HUES64 (cell line): ENCODE results near the gene CLEC4G.

Experiments
- H3K27ac ChIP-seq: 2 replicates; pipeline ENCODE4 v1.7.0; 2013; ENCODE audit warnings: low read depth, low read length, inconsistent platforms
- H3K27me3 ChIP-seq: 2 replicates; pipeline ENCODE4 v1.6.1; 2013; ENCODE audit warnings: mild to moderate bottlenecking, low read length; ENCODE audit not compliant: insufficient read depth
- H3K36me3 ChIP-seq: 2 replicates; pipeline ENCODE4 v1.6.1; 2013; ENCODE audit warnings: mild to moderate bottlenecking, low read length; ENCODE audit not compliant: insufficient read depth
- H3K4me1 ChIP-seq: 2 replicates; pipeline ENCODE4 v1.6.1; 2013; ENCODE audit warnings: mild to moderate bottlenecking, low read length, moderate library complexity; ENCODE audit not compliant: insufficient read depth
- H3K4me3 ChIP-seq: 2 replicates; pipeline ENCODE4 v1.5.1; 2013; ENCODE audit warnings: mild to moderate bottlenecking, low read length, moderate library complexity
- H3K9ac ChIP-seq: 2 replicates; pipeline ENCODE4 v1.6.1; 2013; ENCODE audit warnings: mild to moderate bottlenecking, low read depth, low read length
- H3K9me3 ChIP-seq: 2 replicates; pipeline ENCODE4 v1.6.1; 2013; ENCODE audit warnings: low read depth, low read length; ENCODE audit not compliant: insufficient read depth
- WGBS: fragments of 150-250, 120-280 bp; methylation state at CpG from one replicate; pipeline ENCODE4 v1.1.7; 2013; ENCODE audit warnings: missing lambda C conversion rate; 5-methylcytosine and 5-hydroxymethylcytosine counted together

CLEC4G gene

DNA sequence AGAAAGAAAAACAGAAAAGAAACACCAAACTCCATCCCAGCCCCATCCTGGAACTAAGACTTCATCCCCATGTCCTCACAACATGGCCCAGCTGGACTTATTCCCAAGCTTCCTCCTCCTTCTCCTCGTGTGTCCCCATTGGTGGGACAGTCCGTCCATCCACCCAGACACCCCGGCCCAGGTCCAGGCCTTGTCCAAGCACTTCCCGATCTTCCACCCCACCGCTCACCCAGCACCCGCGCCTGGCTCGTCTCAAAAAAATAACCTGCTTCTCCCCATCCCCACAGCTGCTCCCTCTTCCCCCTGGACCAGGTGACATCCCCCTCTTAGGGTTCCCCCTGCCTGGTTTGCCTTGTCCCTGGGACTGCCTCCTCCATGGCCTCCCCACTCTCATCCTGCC, 28.6 kb downstream of the CLEC4G start:
- H3K4me3 ChIP-seq: no peak overlapping the region
- H3K27me3 ChIP-seq: no peaks in the 10 kb centered on the region

DNA sequence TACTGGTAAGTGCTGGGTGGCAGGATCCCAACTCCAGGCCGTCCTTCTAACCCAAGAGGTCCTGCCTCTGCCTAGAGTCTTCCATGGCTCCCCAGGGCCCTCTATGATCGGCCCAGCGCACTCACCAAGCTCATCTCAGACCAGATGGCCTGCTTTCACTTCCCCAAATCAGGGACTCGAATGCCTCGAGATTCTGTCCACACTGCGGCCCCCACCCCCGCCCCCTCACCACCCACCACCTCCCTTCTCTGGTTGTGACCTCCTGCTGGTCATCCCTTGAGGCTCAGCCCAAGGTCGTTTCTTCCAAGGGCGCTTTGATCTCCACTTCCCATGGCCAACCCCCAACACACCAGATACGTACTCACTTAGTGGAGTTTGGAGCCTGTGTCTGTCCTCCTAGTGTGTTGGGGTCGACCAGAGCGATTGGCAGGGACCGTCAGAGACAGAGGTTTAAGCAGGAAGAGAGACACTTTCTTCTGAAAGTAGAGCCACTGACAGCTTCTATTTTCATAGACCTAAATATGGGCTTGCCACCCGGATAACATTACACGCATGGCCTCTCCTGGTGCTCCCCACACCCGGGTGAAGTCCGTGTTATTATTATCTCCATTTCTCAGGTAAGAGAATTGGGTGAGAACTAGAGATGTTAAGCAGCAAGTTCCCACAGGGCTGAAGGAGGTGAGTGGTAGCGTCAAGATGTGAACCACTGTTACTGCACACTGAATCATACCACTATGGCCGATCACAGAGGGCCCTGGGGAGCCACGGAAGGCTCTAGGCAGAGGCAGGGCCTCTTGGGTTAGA, 30.1 kb downstream of the CLEC4G start, which contains the start of gene FCER2:
Gene FCER2 (minus strand): TSS at position 478 of the 804 bp plus-strand sequence. CDS start 2,371 bp downstream, outside the sequence.
- 71% methylated on average over 19 of the region's 20 CpGs for WGBS
- no peak within 1 kb of the TSS for H3K4me3 ChIP-seq
- H3K9me3 ChIP-seq: no peaks in the 10 kb centered on the region
- no peaks in the 10 kb centered on the region for H3K4me1 ChIP-seq
- H3K9ac ChIP-seq: no peak within 1 kb of the TSS
- H3K36me3 ChIP-seq: no peaks in the 10 kb centered on the region
- H3K27ac ChIP-seq: no peak within 1 kb of the TSS
- no peaks in the 10 kb centered on the region for H3K27me3 ChIP-seq

More for the DNA sequence above, 28.6 kb downstream of the CLEC4G start:
- WGBS: 78% methylated on average over 8 of the region's 8 CpGs
- Histone ChIP-seq H3K4me1 (no peaks in the 10 kb centered on the region), H3K9me3 (no peaks in the 10 kb centered on the region), H3K27ac (no peak overlapping the region), H3K36me3 (no peaks in the 10 kb centered on the region), H3K9ac (no peak overlapping the region)

DNA sequence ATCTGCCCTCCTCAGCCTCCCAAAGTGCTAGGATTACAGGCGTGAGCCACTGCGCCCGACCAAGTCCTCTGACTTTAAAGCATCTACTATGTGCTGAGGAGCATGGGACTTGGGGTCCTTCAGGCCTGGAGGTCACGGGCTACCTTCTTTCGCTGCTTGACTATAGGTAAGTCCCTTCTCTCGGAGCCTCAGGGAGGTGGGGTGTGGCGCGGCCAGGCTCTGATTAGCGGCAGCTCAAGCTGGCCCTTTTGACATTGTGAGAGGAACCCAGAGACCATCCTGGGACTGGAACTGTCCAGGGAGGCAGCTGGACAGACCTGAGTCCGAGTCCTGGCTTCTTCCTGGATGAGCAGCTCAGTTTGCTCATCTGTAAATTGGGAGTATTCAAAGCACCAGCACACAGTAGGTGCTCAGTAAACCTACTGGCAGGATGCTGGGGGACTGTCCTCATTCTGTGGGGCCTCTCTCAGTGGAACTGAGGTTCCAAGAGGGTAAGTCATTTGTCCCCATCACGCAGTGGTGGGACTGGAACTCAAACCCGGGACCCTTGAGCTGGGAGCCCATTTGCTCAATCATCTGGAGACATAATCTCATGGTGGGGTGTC, 30.8 kb downstream of the CLEC4G start:
- 93% methylated on average over 12 of the region's 12 CpGs for WGBS
- no peaks in the 10 kb centered on the region for H3K36me3 ChIP-seq
- H3K9me3 ChIP-seq: no peaks in the 10 kb centered on the region
- no peaks in the 10 kb centered on the region for H3K27me3 ChIP-seq
- no peaks in the 10 kb centered on the region for H3K4me1 ChIP-seq
- H3K4me3 ChIP-seq: no peak overlapping the region
- H3K9ac ChIP-seq: no peak overlapping the region
- no peak overlapping the region for H3K27ac ChIP-seq

DNA sequence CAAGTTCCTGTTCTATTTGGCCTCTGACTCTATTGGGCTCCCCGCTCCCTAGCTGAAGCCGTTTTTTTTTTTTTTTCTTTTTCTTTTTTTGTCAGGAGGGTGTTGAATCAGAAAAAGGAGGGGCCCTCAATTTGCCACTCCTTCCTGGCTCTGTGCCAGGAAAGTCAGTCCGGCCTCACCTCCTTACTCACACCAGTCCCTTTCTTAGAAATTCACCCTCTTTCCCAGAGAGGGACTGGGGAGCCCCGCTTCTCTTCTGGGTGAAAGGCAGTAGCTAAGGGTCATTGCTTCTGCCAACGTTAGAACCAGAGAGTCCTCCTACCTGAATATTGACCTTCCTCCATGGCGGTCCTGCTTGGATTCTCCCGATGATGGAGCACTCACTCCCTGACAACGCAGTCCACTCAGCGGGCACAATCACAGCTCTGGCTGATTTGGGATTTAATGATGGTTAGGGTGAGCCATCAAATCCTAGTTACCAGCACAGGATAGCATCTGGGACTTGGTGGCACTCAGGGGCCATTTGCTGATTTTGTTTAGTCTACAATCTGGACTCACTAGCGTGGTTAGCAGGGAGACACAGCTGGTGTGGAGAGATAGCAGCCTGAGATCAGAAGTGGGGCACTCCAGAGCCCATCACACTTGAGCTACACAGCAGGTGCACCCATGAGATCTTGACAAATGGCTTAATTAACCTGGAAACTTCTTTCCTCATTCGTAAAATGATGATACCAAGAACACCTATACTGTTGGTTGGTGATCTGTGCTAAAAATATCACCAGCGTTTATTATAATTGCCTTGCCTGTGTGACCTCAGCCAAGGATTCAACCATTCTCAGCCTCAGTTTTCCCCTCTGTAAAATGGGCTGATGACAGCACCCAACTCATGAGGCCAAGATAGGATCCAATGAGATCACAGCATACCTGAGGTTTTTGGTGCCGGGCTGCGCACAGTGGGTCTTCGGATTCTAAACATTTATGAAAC, 32.2 kb downstream of the CLEC4G start:
- Histone ChIP-seq H3K36me3 (no peaks in the 10 kb centered on the region), H3K4me3 (no peak overlapping the region), H3K9ac (no peak overlapping the region), H3K9me3 (no peaks in the 10 kb centered on the region), H3K27ac (no peak overlapping the region), H3K27me3 (no peaks in the 10 kb centered on the region), H3K4me1 (no peaks in the 10 kb centered on the region)
- WGBS: 80% methylated on average over 14 of the region's 15 CpGs

DNA sequence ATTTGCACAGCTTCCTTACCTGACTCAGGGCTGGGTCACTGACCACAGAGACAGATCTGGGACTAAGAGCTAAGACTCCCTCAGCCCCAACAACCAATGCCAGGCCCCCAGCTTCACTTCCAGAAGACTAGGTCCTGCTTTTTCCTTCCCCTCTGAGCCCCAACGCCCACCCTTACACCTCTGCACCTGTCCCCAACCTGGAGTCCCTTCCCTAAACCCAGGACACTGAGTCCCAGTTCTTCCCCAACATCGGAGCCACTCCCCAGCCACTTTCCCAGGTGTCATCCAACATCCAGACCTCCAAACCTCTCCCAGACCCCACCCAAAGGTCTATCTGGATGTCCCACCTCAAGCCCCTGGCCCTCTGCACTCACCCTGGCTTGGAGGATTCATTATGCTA, 32.9 kb downstream of the CLEC4G start:
- no peaks in the 10 kb centered on the region for H3K27me3 ChIP-seq
- H3K9me3 ChIP-seq: no peaks in the 10 kb centered on the region
- no peak overlapping the region for H3K4me3 ChIP-seq
- no peak overlapping the region for H3K27ac ChIP-seq
- H3K36me3 ChIP-seq: no peaks in the 10 kb centered on the region
- WGBS: 53% methylated on average over 2 of the region's 2 CpGs
- H3K9ac ChIP-seq: no peak overlapping the region
- no peaks in the 10 kb centered on the region for H3K4me1 ChIP-seq

DNA sequence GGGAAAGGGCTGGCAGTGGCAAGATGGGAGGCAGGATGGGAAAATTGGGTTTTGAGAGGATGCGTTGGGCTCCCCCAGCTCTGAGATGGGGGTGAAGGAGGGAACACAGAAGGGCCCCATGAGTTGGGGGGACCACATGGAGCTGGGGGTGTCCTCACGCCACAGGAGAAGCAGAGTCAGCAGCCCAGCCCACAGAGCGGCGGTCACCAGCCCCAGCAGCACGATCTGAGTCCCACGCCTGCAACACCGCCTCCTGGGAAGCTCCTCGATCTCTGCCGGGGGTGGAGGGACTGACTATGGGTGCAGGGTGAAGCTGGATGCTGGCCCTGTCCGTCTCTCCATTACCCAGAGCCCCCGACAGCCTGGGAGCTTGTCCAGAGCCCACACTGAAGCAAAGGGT, 33.3 kb downstream of the CLEC4G start:
- H3K27ac ChIP-seq: no peak overlapping the region
- no peaks in the 10 kb centered on the region for H3K4me1 ChIP-seq
- no peaks in the 10 kb centered on the region for H3K36me3 ChIP-seq
- no peaks in the 10 kb centered on the region for H3K27me3 ChIP-seq
- WGBS: 56% methylated on average over 11 of the region's 11 CpGs
- no peaks in the 10 kb centered on the region for H3K9me3 ChIP-seq
- H3K4me3 ChIP-seq: no peak overlapping the region
- no peak overlapping the region for H3K9ac ChIP-seq

DNA sequence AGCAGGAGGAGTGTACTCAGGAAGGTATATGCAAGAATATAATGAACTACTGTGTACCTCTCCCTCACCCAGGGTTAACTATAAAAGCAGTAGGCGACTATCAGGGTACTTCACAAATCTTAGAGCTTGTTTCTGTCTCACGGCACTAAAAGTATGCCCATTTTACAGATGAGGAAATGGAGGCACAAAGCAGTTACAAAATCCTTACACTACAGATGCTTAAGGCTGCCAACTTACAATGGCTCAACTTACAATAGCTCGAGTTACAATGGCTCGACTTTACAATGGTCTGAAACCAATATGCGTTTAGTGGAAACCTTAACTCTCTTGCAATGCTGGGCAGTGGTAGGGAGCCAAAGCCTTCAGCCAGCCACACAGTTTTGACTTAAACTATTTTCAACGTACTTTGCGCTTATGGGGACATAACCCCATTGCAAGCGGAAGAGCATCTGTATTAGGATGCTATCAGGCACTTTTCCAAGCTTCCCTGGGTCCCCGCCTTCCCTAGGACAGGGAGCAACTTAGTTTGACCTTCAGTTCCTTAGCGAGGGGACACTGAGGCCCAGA, 34.1 kb downstream of the CLEC4G start:
- Histone ChIP-seq H3K27me3 (no peaks in the 10 kb centered on the region), H3K4me3 (no peak overlapping the region)

DNA sequence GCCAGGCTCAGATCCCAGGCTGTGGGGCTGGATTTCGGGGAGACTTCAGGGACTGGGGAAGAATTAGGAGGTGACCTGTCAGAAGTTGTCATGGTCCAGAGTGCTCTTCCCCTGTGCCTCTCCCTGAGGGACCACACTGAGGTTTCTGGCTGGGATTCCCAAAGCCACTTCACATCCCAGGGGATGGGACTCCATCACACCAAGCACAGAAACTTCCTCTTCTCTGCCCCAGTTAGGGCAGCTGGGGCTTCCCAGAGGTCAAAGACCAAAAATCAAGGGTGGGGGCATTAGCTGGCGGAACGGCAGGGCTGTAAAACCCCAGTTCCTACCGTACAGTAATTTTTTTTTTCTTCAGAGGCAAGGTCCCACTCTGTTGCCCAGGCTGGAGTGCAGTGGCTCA, 37.4 kb downstream of the CLEC4G start:
- H3K9ac ChIP-seq: no peak overlapping the region
- H3K27me3 ChIP-seq: no peaks in the 10 kb centered on the region
- 87% methylated on average over 3 of the region's 4 CpGs for WGBS
- no peaks in the 10 kb centered on the region for H3K4me1 ChIP-seq
- no peak overlapping the region for H3K27ac ChIP-seq
- no peaks in the 10 kb centered on the region for H3K36me3 ChIP-seq
- H3K9me3 ChIP-seq: no peaks in the 10 kb centered on the region
- H3K4me3 ChIP-seq: no peak overlapping the region

More for the DNA sequence above, 34.1 kb downstream of the CLEC4G start:
- Histone ChIP-seq H3K27ac (no peak overlapping the region), H3K9ac (no peak overlapping the region), H3K36me3 (no peaks in the 10 kb centered on the region), H3K4me1 (no peaks in the 10 kb centered on the region), H3K9me3 (no peaks in the 10 kb centered on the region)
- WGBS: 64% methylated on average over 10 of the region's 10 CpGs

DNA sequence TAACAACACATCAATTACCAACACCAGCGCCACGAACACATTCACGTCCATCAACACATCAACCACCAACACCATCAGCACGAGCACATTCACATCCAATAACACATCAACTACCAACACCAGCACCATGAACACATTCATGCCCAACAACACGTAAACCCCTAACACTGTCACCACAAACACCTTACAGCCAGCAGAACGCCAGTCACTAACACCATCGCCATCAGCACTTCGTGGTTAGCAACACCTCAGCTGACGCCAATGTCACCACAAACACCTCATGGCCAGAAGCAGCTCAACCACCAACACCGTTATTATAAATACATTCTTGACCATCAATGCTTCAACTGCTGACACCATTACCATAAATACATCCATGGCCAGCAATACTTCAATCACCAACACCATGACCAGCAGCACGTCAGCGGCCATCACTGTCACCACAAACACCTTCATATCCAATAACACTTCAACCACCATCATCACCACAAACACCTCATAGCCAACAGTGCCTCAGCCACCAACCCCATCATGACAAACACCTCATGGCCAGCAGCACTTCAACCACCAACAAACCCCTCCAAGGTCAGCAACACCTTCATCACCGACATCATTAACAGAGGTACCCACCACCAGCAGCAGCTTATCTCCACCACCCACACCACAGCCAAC, 39.4 kb downstream of the CLEC4G start:
- no peaks in the 10 kb centered on the region for H3K27me3 ChIP-seq
- H3K9me3 ChIP-seq: no peaks in the 10 kb centered on the region
- no peak overlapping the region for H3K4me3 ChIP-seq
- H3K27ac ChIP-seq: no peak overlapping the region
- no peaks in the 10 kb centered on the region for H3K36me3 ChIP-seq
- H3K9ac ChIP-seq: no peak overlapping the region
- 52% methylated on average over 13 of the region's 13 CpGs for WGBS
- H3K4me1 ChIP-seq: no peaks in the 10 kb centered on the region

DNA sequence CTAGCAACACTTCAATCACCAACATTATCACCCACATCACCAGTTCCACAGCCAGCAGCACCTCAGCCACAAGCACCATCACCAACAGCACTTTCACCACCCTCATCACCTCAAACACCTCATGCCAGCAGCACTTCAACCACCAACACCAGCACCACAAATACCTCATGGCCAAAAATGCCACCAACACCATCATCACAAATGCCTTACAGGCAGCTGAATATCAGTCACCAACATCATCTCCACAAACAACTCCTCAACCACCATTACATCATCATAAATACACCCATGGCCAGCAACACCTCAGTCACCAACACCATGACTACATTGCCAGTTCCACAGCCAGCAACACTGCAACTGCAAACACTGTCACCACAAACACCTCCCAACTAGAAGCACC, 40.4 kb downstream of the CLEC4G start:
- no peaks in the 10 kb centered on the region for H3K9me3 ChIP-seq
- H3K36me3 ChIP-seq: no peaks in the 10 kb centered on the region
- no peaks in the 10 kb centered on the region for H3K27me3 ChIP-seq
- no peak overlapping the region for H3K27ac ChIP-seq
- no peak overlapping the region for H3K9ac ChIP-seq
- no peak overlapping the region for H3K4me3 ChIP-seq
- no peaks in the 10 kb centered on the region for H3K4me1 ChIP-seq
